CD14-positive monocyte (primary cell): ENCODE data around the gene ZNF554. TPM values are rescaled to one million over a fixed set of nuclear protein-coding genes. Genes with fewer than 3 reads are reported as not detected.

Source experiments
- DNase-seq, 3 donors: peaks; one replicate each; pipeline ENCODE4 v3.0.0-alpha.2; 2011 to 2022
- H2AFZ ChIP-seq: 2 replicates; pipeline ENCODE4 v1.6.0; 2012; ENCODE audit warnings: mild to moderate bottlenecking, low read depth, low read length, inconsistent platforms; ENCODE audit not compliant: insufficient read depth, poor library complexity, severe bottlenecking
- H3K27ac ChIP-seq, 2 donors: 1 replicate in 1 of 2; 2 replicates in 1 of 2; pipeline ENCODE4 v1.5.1; 2012 to 2013; ENCODE audit warnings: low read length in 2 of 2, control low read depth in 1 of 2, inconsistent platforms in 1 of 2, low read depth in 1 of 2, mild to moderate bottlenecking in 1 of 2
- H3K27me3 ChIP-seq, 2 donors: one replicate each; pipeline versions ENCODE4 v1.6.0 to v1.6.1; 2011 to 2013; ENCODE audit warnings: low read length in 2 of 2; ENCODE audit not compliant: control insufficient read depth in 2 of 2, insufficient read depth in 2 of 2
- H3K36me3 ChIP-seq, 2 donors: replicated peaks in 1 of 2; 1 replicate in 1 of 2; 2 replicates in 1 of 2; pipeline versions ENCODE4 v1.5.1 to v1.6.1; 2012 to 2013; ENCODE audit warnings: low read length in 2 of 2, control low read depth in 1 of 2, inconsistent platforms in 1 of 2, mild to moderate bottlenecking in 1 of 2; ENCODE audit not compliant: insufficient read depth in 2 of 2, control insufficient read depth in 1 of 2
- H3K4me1 ChIP-seq, 2 donors: 1 replicate in 1 of 2; 2 replicates in 1 of 2; pipeline versions ENCODE4 v1.5.1 to v1.6.1; 2012 to 2013; ENCODE audit warnings: low read length in 2 of 2, control low read depth in 1 of 2, inconsistent platforms in 1 of 2, mild to moderate bottlenecking in 1 of 2, moderate library complexity in 1 of 2; ENCODE audit not compliant: insufficient read depth in 2 of 2, control insufficient read depth in 1 of 2
- H3K4me2 ChIP-seq: replicated peaks from 2 replicates; pipeline ENCODE3; 2012; ENCODE audit warnings: low read length, moderate library complexity, mild to moderate bottlenecking; ENCODE audit not compliant: poor library complexity, severe bottlenecking; ENCODE audit errors: extremely low read depth
- H3K4me3 ChIP-seq, 3 experiments: fragments of 200-600 bp in 1 of 3; sonication (generic) in 1 of 3; replicated peaks in 1 of 3; 1 replicate in 2 of 3; 2 replicates in 1 of 3; pipeline ENCODE4 v1.5.1; 2011 to 2013; ENCODE audit warnings: low read length in 3 of 3, mild to moderate bottlenecking in 3 of 3, control low read depth in 2 of 3, low read depth in 2 of 3, inconsistent platforms in 1 of 3, moderate library complexity in 1 of 3
- H3K79me2 ChIP-seq: 2 replicates; pipeline ENCODE4 v1.6.0; 2012; ENCODE audit warnings: mild to moderate bottlenecking, control low read depth, inconsistent platforms, low read length, moderate library complexity; ENCODE audit not compliant: insufficient read depth
- H3K9ac ChIP-seq: 2 replicates; pipeline ENCODE4 v1.6.0; 2017; ENCODE audit warnings: low read length, mild to moderate bottlenecking; ENCODE audit not compliant: insufficient read depth, poor library complexity, severe bottlenecking
- H3K9me3 ChIP-seq, 2 donors: replicated peaks in 1 of 2; 1 replicate in 1 of 2; 2 replicates in 1 of 2; pipeline versions ENCODE4 v1.5.1 to v1.6.1; 2012 to 2013; ENCODE audit warnings: low read length in 2 of 2, control low read depth in 1 of 2; ENCODE audit not compliant: control insufficient read depth in 1 of 2, insufficient read depth in 1 of 2
- H4K20me1 ChIP-seq: 2 replicates; pipeline ENCODE4 v1.6.0; 2012; ENCODE audit warnings: mild to moderate bottlenecking, low read length, control low read depth, moderate library complexity; ENCODE audit not compliant: insufficient read depth
- H3K27ac Mint-ChIP-seq, 7 donors: one replicate each; pipeline ENCODE4 v1.8.0; 2020; ENCODE audit warnings: mild to moderate bottlenecking in 7 of 7, mixed read lengths in 7 of 7, moderate library complexity in 6 of 7, inconsistent platforms in 2 of 7
- H3K27me3 Mint-ChIP-seq, 3 donors: one replicate each; pipeline ENCODE4 v1.8.0; 2021 to 2022; ENCODE audit warnings: low read depth in 3 of 3, mild to moderate bottlenecking in 3 of 3, mixed read lengths in 3 of 3, moderate library complexity in 3 of 3, inconsistent platforms in 1 of 3
- H3K36me3 Mint-ChIP-seq, 2 donors: one replicate each; pipeline ENCODE4 v1.8.0; 2020; ENCODE audit warnings: mixed read lengths in 2 of 2, inconsistent platforms in 1 of 2, mild to moderate bottlenecking in 1 of 2
- H3K4me1 Mint-ChIP-seq: one replicate; pipeline ENCODE4 v1.8.0; 2020; ENCODE audit warnings: mild to moderate bottlenecking, mixed read lengths
- H3K4me3 Mint-ChIP-seq, 2 donors: one replicate each; pipeline ENCODE4 v1.8.0; 2020; ENCODE audit warnings: mild to moderate bottlenecking in 2 of 2, mixed read lengths in 2 of 2, moderate library complexity in 1 of 2
- H3K9me3 Mint-ChIP-seq, 7 donors: one replicate each; pipeline ENCODE4 v1.8.0; 2020 to 2022; ENCODE audit warnings: mixed read lengths in 7 of 7, mild to moderate bottlenecking in 6 of 7, moderate library complexity in 6 of 7, inconsistent platforms in 2 of 7
- CTCF ChIP-seq: fragments of 200-600 bp; IDR thresholded peaks from one replicate; pipeline ENCODE4 v1.8.0; 2022; ENCODE audit warnings: antibody characterized with exemption, mild to moderate bottlenecking
- WGBS: methylation state at CpG from one replicate; pipeline ENCODE4 v1.1.5; 2013; ENCODE audit warnings: missing lambda C conversion rate; ENCODE audit not compliant: insufficient coverage; 5-methylcytosine and 5-hydroxymethylcytosine counted together
- intact Hi-C, 2 donors: fragments of 100-400 bp; cut with micrococcal nuclease; formaldehyde crosslinking; loops; one replicate each; pipeline versions ENCODE4 v1.15.0 to v1.15.1; 2023
- polyA plus RNA-seq, 3 donors: library from polyadenylated mRNA; depleted of rRNA in 1 of 3; unstranded in 2 of 3; stranded (reverse) in 1 of 3; fragments of 300-500 nt in 2 of 3; fragments of >200 nt in 1 of 3; fragmentation: Illumina TruSeq in 2 of 3; gene quantifications; 1 replicate in 2 of 3; 2 replicates in 1 of 3; pipeline ENCODE4 v1.2.3, GENCODE V29; 2012 to 2021

ZNF554 gene
- polyA plus RNA-seq, 3 donors = 0.79 to 1.7 (median 0.91) TPM

DNA sequence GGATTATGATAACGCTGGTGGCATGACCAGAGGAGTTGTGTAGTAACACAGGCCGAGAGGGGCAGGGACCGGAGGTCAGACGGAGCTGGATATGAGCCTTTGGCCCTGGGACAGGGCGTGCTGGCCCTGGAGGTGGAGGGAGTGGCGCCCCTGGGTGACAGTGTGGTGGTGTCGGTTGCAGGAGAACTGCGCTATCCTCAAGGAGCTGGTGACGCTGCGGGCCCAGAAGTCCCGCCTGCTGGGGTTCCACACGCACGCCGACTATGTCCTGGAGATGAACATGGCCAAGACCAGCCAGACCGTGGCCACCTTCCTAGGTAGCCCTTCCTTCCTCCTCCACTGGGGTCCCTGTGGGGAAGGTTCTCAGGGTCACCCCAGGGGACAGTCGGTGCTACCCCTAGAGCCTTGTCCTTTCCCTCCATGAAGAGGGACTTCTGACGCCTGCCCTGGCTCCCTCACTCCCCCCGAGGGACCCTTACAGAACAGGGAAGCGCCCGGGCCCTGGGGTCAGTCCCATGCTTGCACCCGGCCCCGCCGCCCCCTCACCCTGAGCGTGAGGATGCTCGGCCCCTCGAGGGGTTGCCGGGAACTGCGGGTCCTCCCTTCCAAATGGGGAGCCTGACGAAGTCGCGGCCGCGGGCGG is 12.8 kb upstream of the ZNF554 start:
- H3K36me3 ChIP-seq = peaks cover 36 to 44% of the 10 kb centered on the region in 2 donors

More for the DNA sequence above, 12.8 kb upstream of the ZNF554 start:
- TF ChIP-seq CTCF = no peak
- 98% methylated on average over 32 of the region's 34 CpGs for WGBS
- DNase-seq = no peak
- Histone ChIP-seq H3K9me3 (no peaks in the 10 kb centered on the region), H3K27ac (no peak overlapping the region), H2AFZ (no peak overlapping the region), H4K20me1 (no peaks in the 10 kb centered on the region), H3K4me2 (no peak overlapping the region), H3K4me3 (no peak overlapping the region), H3K4me1 (no peaks in the 10 kb centered on the region), H3K9ac (no peak overlapping the region), H3K79me2 (no peaks in the 10 kb centered on the region), H3K27me3 (no peaks in the 10 kb centered on the region)
- H3K27ac Mint-ChIP-seq = no peak overlapping the region
- intact Hi-C loops = no loop called here
- H3K27me3 Mint-ChIP-seq = peaks cover 0 to 2% (median 0%) of the 10 kb centered on the region in 3 donors
- peaks cover 36 to 66% of the 10 kb centered on the region in 2 donors for H3K36me3 Mint-ChIP-seq
- H3K9me3 Mint-ChIP-seq = peaks cover 0 to 4% (median 0%) of the 10 kb centered on the region in 7 donors
- H3K4me1 Mint-ChIP-seq = no peaks in the 10 kb centered on the region
- H3K4me3 Mint-ChIP-seq = no peak overlapping the region
